Measurements from ENCODE around the gene KLHL36.
A peak's percentile ranks its signal among the peaks of the same experiment; 100 is the strongest.

KLHL36 gene

DNA sequence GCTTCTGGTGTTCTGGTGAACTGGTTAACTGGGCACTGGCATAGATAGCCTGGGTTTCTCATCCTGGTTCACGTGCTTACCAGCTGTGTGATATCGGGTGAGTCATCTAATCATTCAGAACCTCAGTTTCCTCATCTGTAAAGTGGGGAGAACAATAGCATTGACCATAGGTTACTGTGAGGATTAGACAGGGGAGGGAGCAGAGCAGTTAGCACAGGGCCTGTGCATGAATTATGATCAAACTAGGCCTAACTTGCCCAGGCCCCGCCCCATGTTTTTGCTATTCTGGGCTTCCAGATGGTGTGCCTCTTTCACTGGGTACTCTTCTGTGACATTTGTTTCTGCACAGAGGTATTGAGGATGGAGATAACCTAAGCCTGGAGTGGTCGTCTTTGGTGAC is 4.6 kb upstream of the KLHL36 start:
- H3K79me2 ChIP-seq (ENCODE audit: control insufficient read depth, insufficient read depth, low read length, unreplicated experiment) = no peaks in the 10 kb centered on the region
- H2AFZ ChIP-seq (ENCODE audit: low read length, unreplicated experiment) = no peak overlapping the region
- H3K4me1 ChIP-seq (ENCODE audit: control insufficient read depth, insufficient read depth, low read length, unreplicated experiment) = peaks cover 38% of the 10 kb centered on the region
- H3K36me3 ChIP-seq (ENCODE audit: insufficient read depth, low read length) = no peaks in the 10 kb centered on the region
- no peak overlapping the region for H3K27ac ChIP-seq (ENCODE audit: low read depth, low read length)
- no peak overlapping the region for H3K4me3 ChIP-seq (ENCODE audit: low read depth, low read length)
- no peaks in the 10 kb centered on the region for H3K27me3 ChIP-seq (ENCODE audit: insufficient read depth, low read length)

DNA sequence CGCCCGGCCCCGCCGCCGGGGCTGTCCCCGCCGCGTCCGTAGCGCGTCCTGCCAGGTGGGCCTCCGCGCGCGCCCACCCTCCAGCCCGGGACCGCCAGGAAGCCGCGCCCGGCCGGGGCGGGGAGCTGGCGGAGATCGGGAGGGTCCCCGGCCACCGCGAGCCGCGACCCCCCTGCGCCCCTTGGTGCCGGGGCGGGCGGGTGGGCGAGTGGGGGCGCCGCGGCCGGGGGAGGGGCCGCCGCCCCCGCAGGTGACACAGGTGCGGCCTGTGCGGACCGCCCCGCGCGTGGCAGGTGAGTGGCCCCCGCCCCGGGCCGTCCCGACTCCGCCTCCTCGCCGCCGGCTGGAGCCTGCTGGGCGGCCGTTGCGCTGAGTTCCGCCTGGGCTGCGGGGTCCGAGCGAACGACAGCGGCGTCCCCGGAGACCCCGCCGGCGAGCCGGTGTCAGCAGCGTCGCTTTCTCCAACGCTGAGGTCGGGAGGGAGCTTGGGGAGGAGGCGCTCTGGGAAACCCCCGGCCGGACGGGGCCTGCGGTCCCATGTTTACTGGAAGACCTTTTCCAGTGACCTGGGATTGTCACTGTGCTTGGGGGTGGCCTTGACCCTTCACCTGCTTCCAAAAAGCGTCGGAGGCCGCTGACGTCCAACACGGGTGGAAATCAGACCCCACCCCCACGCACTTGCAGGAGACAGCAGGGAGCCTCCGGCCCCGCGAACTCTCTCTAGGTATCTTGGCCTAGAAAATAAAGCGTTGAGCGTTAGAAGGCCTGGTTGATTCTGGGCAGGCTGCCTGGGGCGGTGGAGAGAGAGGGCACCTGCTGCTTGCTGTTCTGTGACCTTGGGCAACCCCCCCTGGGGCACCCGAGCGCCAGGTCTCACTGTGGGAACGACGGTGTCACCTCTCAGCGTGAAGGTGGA is 542 bp downstream of the KLHL36 start:
- Histone ChIP-seq H3K27me3 (ENCODE audit: insufficient read depth, low read length) (no peaks in the 10 kb centered on the region), H3K79me2 (ENCODE audit: control insufficient read depth, insufficient read depth, low read length, unreplicated experiment) (peaks cover 26% of the 10 kb centered on the region), H3K36me3 (ENCODE audit: insufficient read depth, low read length) (0 out of 2 replicates have a peak, but pooled peaks cover 8% of the 10 kb centered on the region), H2AFZ (ENCODE audit: low read length, unreplicated experiment) (no peak overlapping the region), H3K4me1 (ENCODE audit: control insufficient read depth, insufficient read depth, low read length, unreplicated experiment) (peaks cover 22% of the 10 kb centered on the region), H3K27ac (ENCODE audit: low read depth, low read length) (no peak overlapping the region), H3K4me3 (ENCODE audit: low read depth, low read length) (peak overlapping the region; percentile 89)

DNA sequence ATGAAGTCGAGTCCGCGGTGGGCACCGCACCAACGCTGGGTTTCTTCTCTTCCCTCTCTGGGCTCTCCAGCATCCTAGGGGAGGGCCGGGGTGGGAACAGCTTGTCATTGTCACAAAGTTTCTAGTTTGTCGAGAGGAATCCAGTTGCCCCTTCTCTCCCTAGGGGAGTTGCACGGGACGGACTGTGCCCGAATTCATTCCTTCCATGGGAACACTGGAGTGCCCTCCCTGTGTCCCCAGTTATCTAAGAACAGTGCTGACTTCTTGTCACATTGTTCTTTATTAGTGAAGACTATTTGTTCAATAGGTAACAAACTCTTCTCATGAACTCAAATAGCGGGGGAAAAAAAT is 1.2 kb downstream of the KLHL36 start:
- H3K27ac ChIP-seq (ENCODE audit: low read depth, low read length) = no peak overlapping the region
- H3K4me3 ChIP-seq (ENCODE audit: low read depth, low read length) = peak overlapping the region; percentile 89
- H2AFZ ChIP-seq (ENCODE audit: low read length, unreplicated experiment) = no peak overlapping the region
- peaks cover 16% of the 10 kb centered on the region for H3K4me1 ChIP-seq (ENCODE audit: control insufficient read depth, insufficient read depth, low read length, unreplicated experiment)
- peaks cover 26% of the 10 kb centered on the region for H3K79me2 ChIP-seq (ENCODE audit: control insufficient read depth, insufficient read depth, low read length, unreplicated experiment)
- 0 out of 2 replicates have a peak, but pooled peaks cover 8% of the 10 kb centered on the region for H3K36me3 ChIP-seq (ENCODE audit: insufficient read depth, low read length)
- H3K27me3 ChIP-seq (ENCODE audit: insufficient read depth, low read length) = no peaks in the 10 kb centered on the region

- Histone ChIP-seq H3K27ac (ENCODE audit: low read depth, low read length) (no peak overlapping the region), H3K4me3 (ENCODE audit: low read depth, low read length) (peak overlapping the region; percentile 29; the same call in 1 of the 2 replicates), H3K79me2 (ENCODE audit: control insufficient read depth, insufficient read depth, low read length, unreplicated experiment) (peaks cover 26% of the 10 kb centered on the region), H2AFZ (ENCODE audit: low read length, unreplicated experiment) (no peak overlapping the region), H3K4me1 (ENCODE audit: control insufficient read depth, insufficient read depth, low read length, unreplicated experiment) (peaks cover 12% of the 10 kb centered on the region), H3K36me3 (ENCODE audit: insufficient read depth, low read length) (0 out of 2 replicates have a peak, but pooled peaks cover 8% of the 10 kb centered on the region), H3K27me3 (ENCODE audit: insufficient read depth, low read length) (no peaks in the 10 kb centered on the region)
Observed at GRCh38 chr16:84650062-84650991, 2.0 kb downstream of the KLHL36 start.

DNA sequence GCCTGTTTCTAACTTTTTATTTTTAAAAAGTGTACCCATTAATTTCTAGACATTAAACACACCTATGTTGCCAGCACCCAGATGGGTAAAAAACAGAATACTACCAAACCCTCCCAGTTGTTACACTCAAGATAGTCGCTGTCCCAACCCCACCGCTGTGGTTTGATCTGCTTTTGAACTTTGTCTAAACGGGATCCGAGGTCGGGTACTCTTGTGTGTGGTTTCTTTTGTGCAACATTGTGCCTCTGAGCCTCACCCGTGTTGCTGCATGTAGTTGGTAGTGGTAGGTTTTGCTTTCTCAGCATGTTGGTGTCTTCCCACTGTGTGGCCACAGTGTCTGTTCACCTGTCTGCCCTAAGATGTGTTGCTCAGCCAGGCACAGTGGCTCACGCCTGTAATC is 4.3 kb downstream of the KLHL36 start:
- peaks cover 10% of the 10 kb centered on the region; the same call in 1 of the 2 replicates for H3K36me3 ChIP-seq (ENCODE audit: insufficient read depth, low read length)

DNA sequence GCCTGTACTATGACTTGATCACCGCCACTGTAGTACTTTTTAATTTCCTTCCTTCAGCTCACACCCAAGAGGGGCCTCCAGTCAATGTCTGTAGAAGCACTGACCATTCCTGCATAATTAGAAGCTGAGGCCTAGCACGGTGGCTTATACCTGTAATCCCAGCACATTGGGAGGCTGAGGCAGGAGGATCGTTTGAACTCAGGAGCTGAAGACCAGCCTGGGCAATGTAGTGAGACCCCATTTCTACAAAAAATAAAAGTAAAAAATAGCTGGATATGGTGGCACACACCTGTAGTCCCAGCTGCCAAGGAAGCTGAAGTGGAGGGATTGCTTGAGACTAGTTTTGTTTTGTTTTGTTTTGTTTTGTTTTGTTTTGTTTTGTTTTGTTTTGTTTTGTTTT is 5.9 kb downstream of the KLHL36 start:
- Histone ChIP-seq H3K4me1 (ENCODE audit: control insufficient read depth, insufficient read depth, low read length, unreplicated experiment) (peaks cover 11% of the 10 kb centered on the region), H3K4me3 (ENCODE audit: low read depth, low read length) (no peak overlapping the region), H3K36me3 (ENCODE audit: insufficient read depth, low read length) (peaks cover 11% of the 10 kb centered on the region; the same call in 1 of the 2 replicates), H2AFZ (ENCODE audit: low read length, unreplicated experiment) (no peak overlapping the region), H3K79me2 (ENCODE audit: control insufficient read depth, insufficient read depth, low read length, unreplicated experiment) (peaks cover 21% of the 10 kb centered on the region), H3K27ac (ENCODE audit: low read depth, low read length) (no peak overlapping the region), H3K27me3 (ENCODE audit: insufficient read depth, low read length) (no peaks in the 10 kb centered on the region)

More for the DNA sequence above, 4.3 kb downstream of the KLHL36 start:
- Histone ChIP-seq H3K27ac (ENCODE audit: low read depth, low read length) (no peak overlapping the region), H2AFZ (ENCODE audit: low read length, unreplicated experiment) (no peak overlapping the region), H3K27me3 (ENCODE audit: insufficient read depth, low read length) (no peaks in the 10 kb centered on the region), H3K4me3 (ENCODE audit: low read depth, low read length) (no peak overlapping the region), H3K79me2 (ENCODE audit: control insufficient read depth, insufficient read depth, low read length, unreplicated experiment) (peaks cover 26% of the 10 kb centered on the region), H3K4me1 (ENCODE audit: control insufficient read depth, insufficient read depth, low read length, unreplicated experiment) (peaks cover 12% of the 10 kb centered on the region)

GRCh38 chr16:84654998-84655397 is 6.7 kb downstream of the KLHL36 start:
- Histone ChIP-seq H3K79me2 (ENCODE audit: control insufficient read depth, insufficient read depth, low read length, unreplicated experiment) (peaks cover 14% of the 10 kb centered on the region), H3K4me1 (ENCODE audit: control insufficient read depth, insufficient read depth, low read length, unreplicated experiment) (peaks cover 6% of the 10 kb centered on the region), H3K27ac (ENCODE audit: low read depth, low read length) (no peak overlapping the region), H3K36me3 (ENCODE audit: insufficient read depth, low read length) (peaks cover 11% of the 10 kb centered on the region; the same call in 1 of the 2 replicates), H3K27me3 (ENCODE audit: insufficient read depth, low read length) (no peaks in the 10 kb centered on the region), H3K4me3 (ENCODE audit: low read depth, low read length) (no peak overlapping the region), H2AFZ (ENCODE audit: low read length, unreplicated experiment) (no peak overlapping the region)

GRCh38 chr16:84656649-84657048 is 8.3 kb downstream of the KLHL36 start:
- no peak overlapping the region for H3K4me3 ChIP-seq (ENCODE audit: low read depth, low read length)
- H3K36me3 ChIP-seq (ENCODE audit: insufficient read depth, low read length) = peaks cover 7% of the 10 kb centered on the region; the same call in 1 of the 2 replicates
- H3K27me3 ChIP-seq (ENCODE audit: insufficient read depth, low read length) = no peaks in the 10 kb centered on the region
- no peak overlapping the region for H2AFZ ChIP-seq (ENCODE audit: low read length, unreplicated experiment)
- H3K79me2 ChIP-seq (ENCODE audit: control insufficient read depth, insufficient read depth, low read length, unreplicated experiment) = peaks cover 5% of the 10 kb centered on the region
- H3K4me1 ChIP-seq (ENCODE audit: control insufficient read depth, insufficient read depth, low read length, unreplicated experiment) = peaks cover 3% of the 10 kb centered on the region
- no peak overlapping the region for H3K27ac ChIP-seq (ENCODE audit: low read depth, low read length)

GRCh38 chr16:84657229-84657837 is 9.0 kb downstream of the KLHL36 start:
- H3K27me3 ChIP-seq (ENCODE audit: insufficient read depth, low read length) = no peaks in the 10 kb centered on the region
- peaks cover 3% of the 10 kb centered on the region; the same call in 1 of the 2 replicates for H3K36me3 ChIP-seq (ENCODE audit: insufficient read depth, low read length)
- H3K4me3 ChIP-seq (ENCODE audit: low read depth, low read length) = no peak overlapping the region
- H2AFZ ChIP-seq (ENCODE audit: low read length, unreplicated experiment) = no peak overlapping the region
- H3K27ac ChIP-seq (ENCODE audit: low read depth, low read length) = no peak overlapping the region
- H3K79me2 ChIP-seq (ENCODE audit: control insufficient read depth, insufficient read depth, low read length, unreplicated experiment) = peaks cover 5% of the 10 kb centered on the region
- peaks cover 3% of the 10 kb centered on the region for H3K4me1 ChIP-seq (ENCODE audit: control insufficient read depth, insufficient read depth, low read length, unreplicated experiment)

GRCh38 chr16:84658690-84659089 is 10.4 kb downstream of the KLHL36 start:
- no peaks in the 10 kb centered on the region for H3K27me3 ChIP-seq (ENCODE audit: insufficient read depth, low read length)
- H2AFZ ChIP-seq (ENCODE audit: low read length, unreplicated experiment) = no peak overlapping the region
- no peak overlapping the region for H3K4me3 ChIP-seq (ENCODE audit: low read depth, low read length)
- peaks cover 9% of the 10 kb centered on the region; the same call in 1 of the 2 replicates for H3K36me3 ChIP-seq (ENCODE audit: insufficient read depth, low read length)
- H3K79me2 ChIP-seq (ENCODE audit: control insufficient read depth, insufficient read depth, low read length, unreplicated experiment) = no peaks in the 10 kb centered on the region
- H3K4me1 ChIP-seq (ENCODE audit: control insufficient read depth, insufficient read depth, low read length, unreplicated experiment) = peaks cover 3% of the 10 kb centered on the region
- no peak overlapping the region for H3K27ac ChIP-seq (ENCODE audit: low read depth, low read length)
